Measurements from ENCODE around the gene COL1A2.

DNA sequence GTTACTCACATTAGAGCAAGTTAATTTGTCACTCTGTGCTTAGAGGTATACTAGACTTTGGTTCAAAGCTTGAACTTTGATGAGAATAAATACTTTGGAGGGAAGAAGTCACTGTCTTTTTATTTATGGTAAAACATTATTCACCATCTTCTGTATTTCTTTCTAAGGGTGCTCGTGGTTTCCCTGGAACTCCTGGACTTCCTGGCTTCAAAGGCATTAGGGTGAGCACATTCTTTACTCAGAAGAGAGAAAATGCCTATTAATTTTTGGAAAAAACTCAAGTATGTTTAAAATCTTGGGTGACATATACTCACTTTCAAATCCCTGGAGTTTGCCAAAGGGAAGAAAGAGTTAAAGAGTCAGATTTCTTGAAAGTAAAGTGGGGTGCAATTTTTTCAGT lies 10.8 kb downstream of the COL1A2 start:
- no peak for TF ChIP-seq POLR2AphosphoS5 (IDR thresholded peaks at IDR 0.05)
- TF ChIP-seq, protein P1, sequence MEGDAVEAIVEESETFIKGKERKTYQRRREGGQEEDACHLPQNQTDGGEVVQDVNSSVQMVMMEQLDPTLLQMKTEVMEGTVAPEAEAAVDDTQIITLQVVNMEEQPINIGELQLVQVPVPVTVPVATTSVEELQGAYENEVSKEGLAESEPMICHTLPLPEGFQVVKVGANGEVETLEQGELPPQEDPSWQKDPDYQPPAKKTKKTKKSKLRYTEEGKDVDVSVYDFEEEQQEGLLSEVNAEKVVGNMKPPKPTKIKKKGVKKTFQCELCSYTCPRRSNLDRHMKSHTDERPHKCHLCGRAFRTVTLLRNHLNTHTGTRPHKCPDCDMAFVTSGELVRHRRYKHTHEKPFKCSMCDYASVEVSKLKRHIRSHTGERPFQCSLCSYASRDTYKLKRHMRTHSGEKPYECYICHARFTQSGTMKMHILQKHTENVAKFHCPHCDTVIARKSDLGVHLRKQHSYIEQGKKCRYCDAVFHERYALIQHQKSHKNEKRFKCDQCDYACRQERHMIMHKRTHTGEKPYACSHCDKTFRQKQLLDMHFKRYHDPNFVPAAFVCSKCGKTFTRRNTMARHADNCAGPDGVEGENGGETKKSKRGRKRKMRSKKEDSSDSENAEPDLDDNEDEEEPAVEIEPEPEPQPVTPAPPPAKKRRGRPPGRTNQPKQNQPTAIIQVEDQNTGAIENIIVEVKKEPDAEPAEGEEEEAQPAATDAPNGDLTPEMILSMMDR (IDR thresholded peaks at IDR 0.05) = no peak
- no peak for TF ChIP-seq POLR2A (IDR thresholded peaks at IDR 0.05)
